Keratinocyte (primary cell): Measurements from ENCODE around the gene EFCAB6. TPM values are rescaled to one million over a fixed set of nuclear protein-coding genes. Genes with fewer than 3 reads are reported as not detected.

Source experiments
- DNase-seq: peaks from one replicate; pipeline ENCODE4 v3.0.0-alpha.2; 2011; ENCODE audit warnings: low read depth, missing footprints, low spot score
- FAIRE-seq: peaks from 2 replicates; lab custom pipeline; 2011; peaks lifted over from hg19 to GRCh38; lab: Jason Lieb, UNC
- H2AFZ ChIP-seq: 2 replicates; pipeline ENCODE4 v1.6.0; 2012; ENCODE audit warnings: low read length, control low read depth, inconsistent platforms; ENCODE audit not compliant: control insufficient read depth
- H3K27ac ChIP-seq: 2 replicates; pipeline ENCODE4 v1.5.1; 2011; ENCODE audit warnings: low read length; ENCODE audit not compliant: control insufficient read depth, insufficient read depth
- H3K27me3 ChIP-seq: 3 replicates; pipeline ENCODE4 v1.6.0; 2011; ENCODE audit warnings: low read length; ENCODE audit not compliant: control insufficient read depth, insufficient read depth; ENCODE audit errors: extremely low read depth
- H3K36me3 ChIP-seq, 2 experiments: 2 replicates in 1 of 2; 3 replicates in 1 of 2; pipeline ENCODE4 v1.5.1; 2011; ENCODE audit warnings: low read length in 2 of 2, mild to moderate bottlenecking in 1 of 2; ENCODE audit not compliant: control insufficient read depth in 2 of 2, insufficient read depth in 2 of 2; ENCODE audit errors: extremely low read depth in 1 of 2
- H3K4me1 ChIP-seq: 3 replicates; pipeline ENCODE4 v1.5.1; 2011; ENCODE audit warnings: low read length; ENCODE audit not compliant: control insufficient read depth, insufficient read depth; ENCODE audit errors: extremely low read depth
- H3K4me2 ChIP-seq: 3 replicates; pipeline ENCODE4 v1.6.0; 2011; ENCODE audit warnings: low read depth, low read length; ENCODE audit not compliant: control insufficient read depth, insufficient read depth; ENCODE audit errors: extremely low read depth
- H3K4me3 ChIP-seq, 3 experiments: fragments of 200-600 bp in 1 of 3; sonication (generic) in 1 of 3; 2 replicates in 2 of 3; 3 replicates in 1 of 3; pipeline ENCODE4 v1.5.1; 2011 to 2016; ENCODE audit warnings: low read length in 3 of 3, mild to moderate bottlenecking in 3 of 3, control low read depth in 2 of 3, inconsistent platforms in 1 of 3, low read depth in 1 of 3, mixed read lengths in 1 of 3, mixed run types in 1 of 3, moderate library complexity in 1 of 3; ENCODE audit not compliant: control insufficient read depth in 2 of 3, insufficient read depth in 2 of 3; ENCODE audit errors: extremely low read depth in 1 of 3
- H3K79me2 ChIP-seq: 2 replicates; pipeline ENCODE4 v1.6.0; 2012; ENCODE audit warnings: low read length; ENCODE audit not compliant: control insufficient read depth, insufficient read depth
- H3K9ac ChIP-seq: 3 replicates; pipeline ENCODE4 v1.6.0; 2011; ENCODE audit warnings: low read length; ENCODE audit not compliant: control insufficient read depth, insufficient read depth; ENCODE audit errors: extremely low read depth
- H3K9me1 ChIP-seq: 3 replicates; pipeline ENCODE4 v1.6.0; 2011; ENCODE audit warnings: low read length; ENCODE audit not compliant: control insufficient read depth, insufficient read depth; ENCODE audit errors: extremely low read depth
- H3K9me3 ChIP-seq: 2 replicates; pipeline ENCODE4 v1.5.1; 2012; ENCODE audit warnings: low read depth, low read length; ENCODE audit not compliant: control insufficient read depth
- H4K20me1 ChIP-seq: 3 replicates; pipeline ENCODE4 v1.6.0; 2011; ENCODE audit warnings: low read length; ENCODE audit not compliant: control insufficient read depth, insufficient read depth; ENCODE audit errors: extremely low read depth
- CTCF ChIP-seq, 3 experiments: IDR thresholded peaks in 1 of 3; conservative IDR thresholded peaks in 1 of 3; optimal IDR thresholded peaks in 1 of 3; 2 replicates in 2 of 3; 3 replicates in 1 of 3; pipeline versions ENCODE3 to v1.5.1; 2011; ENCODE audit warnings: low read length in 3 of 3, mild to moderate bottlenecking in 3 of 3, moderate library complexity in 2 of 3, control low read depth in 1 of 3, inconsistent platforms in 1 of 3; ENCODE audit not compliant: insufficient read depth in 2 of 3; ENCODE audit errors: extremely low read depth in 1 of 3
- EZH2 ChIP-seq: IDR thresholded peaks from one replicate; pipeline ENCODE4 v1.6.1; 2012; ENCODE audit warnings: inconsistent platforms, mild to moderate bottlenecking, low read length, moderate library complexity
- dilution Hi-C: fragments of 300-500 bp; cut with MboI; formaldehyde crosslinking; loops from one replicate; pipeline ENCODE4 v1.7.0; 2020; ENCODE audit warnings: low sequenced_read_pairs; ENCODE audit not compliant: extremely low pct_ligation_motif_present
- polyA plus RNA-seq, 5 experiments: library from polyadenylated mRNA; depleted of rRNA in 3 of 5; stranded (reverse) in 3 of 5; stranded (forward) in 1 of 5; unstranded in 1 of 5; fragments of >200 nt; gene quantifications; 1 replicate in 1 of 5; 2 replicates in 3 of 5; 3 replicates in 1 of 5; pipeline versions ENCODE4 v1.2.1 to v1.2.3, GENCODE V29; 2011 to 2012; ENCODE audit warnings: missing spikeins in 2 of 5, low read depth in 1 of 5, low replicate concordance in 1 of 5

Gene EFCAB6
- polyA plus RNA-seq, 1 donor (not counting 4 experiments of a cell fraction or from before 2014, with no cell fraction given): 0.18 TPM

DNA sequence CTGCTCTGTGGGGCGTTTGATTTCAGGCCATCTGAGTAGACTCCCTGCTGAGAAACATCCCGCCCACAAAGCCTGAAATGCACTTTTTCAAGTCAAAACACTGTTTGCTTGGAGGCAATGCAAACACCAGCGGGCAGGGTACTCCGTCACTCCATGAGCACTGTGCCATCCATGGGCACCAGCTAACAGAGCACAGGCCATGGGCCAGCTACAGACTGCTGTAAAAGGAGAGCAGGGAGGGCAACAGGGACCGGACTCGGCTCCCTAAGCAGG, 16.6 kb upstream of the EFCAB6 start:
- Histone ChIP-seq H3K4me2 (no peak overlapping the region), H3K79me2 (no peaks in the 10 kb centered on the region), H3K9ac (no peak overlapping the region), H3K4me3 (no peak overlapping the region), H3K27me3 (peaks cover 13% of the 10 kb centered on the region), H3K36me3 (no peaks in the 10 kb centered on the region), H2AFZ (no peak overlapping the region), H3K27ac (no peak overlapping the region), H4K20me1 (no peaks in the 10 kb centered on the region), H3K9me1 (no peaks in the 10 kb centered on the region), H3K4me1 (peaks cover 11% of the 10 kb centered on the region), H3K9me3 (no peaks in the 10 kb centered on the region)
- no peak for DNase-seq
- dilution Hi-C loops: no loop called here
- no peak for FAIRE-seq
- TF ChIP-seq CTCF (optimal IDR thresholded peaks at IDR 0.05 in 1 of 3, IDR thresholded peaks at IDR 0.05 in 1 of 3, conservative IDR thresholded peaks at IDR 0.05 in 1 of 3; ENCODE audit: extremely low read depth in 1 of 3, insufficient read depth in 2 of 3, low read length in 3 of 3) (no peak), EZH2 (no peak)

DNA sequence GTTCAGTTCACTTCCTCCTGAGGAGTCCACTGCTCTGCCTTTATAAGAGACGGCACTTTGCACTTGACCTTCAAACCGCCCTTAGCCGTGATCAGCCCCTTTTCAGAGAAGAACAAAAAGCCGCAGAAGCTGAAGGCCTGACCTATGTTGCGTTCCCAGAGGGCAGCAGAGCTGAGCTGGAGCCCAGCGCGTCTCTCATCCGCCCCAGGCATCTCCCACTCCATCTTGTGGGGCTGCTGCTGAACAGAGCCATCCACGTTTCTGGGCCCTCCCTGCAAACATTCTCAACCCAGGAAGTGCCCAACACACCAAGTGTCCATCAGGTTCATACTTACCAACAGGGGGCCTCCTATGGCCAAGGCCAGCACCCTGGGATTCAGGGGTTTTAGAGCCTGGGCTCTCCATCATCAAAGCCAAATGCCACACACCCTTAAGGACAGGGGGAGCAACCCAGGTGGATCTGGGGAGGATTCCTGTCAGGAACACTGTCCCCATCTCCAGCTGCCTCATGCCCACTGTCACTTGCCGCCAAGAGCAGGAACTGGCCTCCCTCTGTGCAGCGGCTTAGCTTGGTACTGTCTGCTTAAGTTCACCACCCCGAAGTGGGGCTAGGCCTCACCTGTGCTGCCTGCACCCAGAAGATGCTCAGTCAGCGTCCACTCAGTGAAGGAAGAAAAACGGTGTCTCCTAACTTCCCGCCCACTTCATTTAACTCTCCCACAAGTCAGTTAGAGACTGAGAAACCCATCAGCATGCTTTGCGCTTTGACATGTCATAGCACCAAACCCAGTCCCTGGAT, 16.0 kb upstream of the EFCAB6 start:
- Histone ChIP-seq H3K9me3 (no peaks in the 10 kb centered on the region), H3K79me2 (no peaks in the 10 kb centered on the region), H3K4me1 (peaks cover 11% of the 10 kb centered on the region), H3K9ac (no peak overlapping the region), H3K4me3 (no peak overlapping the region), H3K36me3 (no peaks in the 10 kb centered on the region), H3K27me3 (peaks cover 13% of the 10 kb centered on the region), H2AFZ (no peak overlapping the region), H3K4me2 (no peak overlapping the region), H3K9me1 (no peaks in the 10 kb centered on the region), H4K20me1 (no peaks in the 10 kb centered on the region), H3K27ac (no peak overlapping the region)
- dilution Hi-C loops: no loop called here
- no peak for DNase-seq
- TF ChIP-seq EZH2 (no peak), CTCF (optimal IDR thresholded peaks at IDR 0.05 in 1 of 3, IDR thresholded peaks at IDR 0.05 in 1 of 3, conservative IDR thresholded peaks at IDR 0.05 in 1 of 3; ENCODE audit: extremely low read depth in 1 of 3, insufficient read depth in 2 of 3, low read length in 3 of 3) (no peak)
- FAIRE-seq: no peak
